ENCODE measurements around the gene CWC27. TPM values are rescaled to one million over a fixed set of nuclear protein-coding genes. Genes with fewer than 3 reads are reported as not detected.
A peak's percentile ranks its signal among the peaks of the same experiment; 100 is the strongest.

Gene CWC27
- total and polyA plus RNA-seq, 2 donors from 2014 or later: 16.5 to 17.3 TPM

DNA sequence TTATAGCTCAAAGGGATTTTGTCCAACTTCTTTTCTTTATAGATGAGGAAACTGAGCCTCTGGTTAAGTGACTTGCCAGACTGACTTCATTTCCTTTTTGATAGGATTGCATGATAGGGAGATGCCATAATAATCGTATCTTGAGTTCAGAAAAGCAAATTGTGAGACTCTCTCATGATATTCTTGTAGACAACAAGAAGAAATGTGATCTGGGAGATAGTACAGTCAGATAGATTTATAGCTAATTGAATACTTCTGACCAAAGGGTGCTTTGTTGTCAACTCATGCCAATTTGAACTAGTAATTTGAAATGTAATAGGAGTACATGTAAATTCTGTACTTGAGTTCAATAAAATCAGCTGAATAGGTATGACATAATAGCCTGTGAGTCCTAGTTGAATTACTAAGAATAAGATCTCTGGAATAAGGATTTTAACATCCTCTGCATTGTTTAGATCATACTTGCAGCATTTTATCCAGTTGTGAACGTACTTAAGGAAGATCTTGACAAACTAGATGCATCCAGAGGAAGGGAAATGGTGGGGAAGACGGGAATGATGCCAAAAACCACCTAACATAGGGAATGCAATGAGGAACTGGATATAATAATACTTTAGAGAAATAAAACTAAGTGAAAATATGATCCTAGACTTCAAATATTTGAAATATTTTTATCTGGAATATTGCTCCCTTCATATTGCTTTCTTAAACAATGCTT is 25.5 kb downstream of the CWC27 start:
- FAIRE-seq: no peak
- intact Hi-C loops (cut with DNase I): no loop called here
- H3K27ac ChIP-seq (ENCODE audit: low read depth in 2 of 2, low read length in 2 of 2): no peak overlapping the region
- no peak overlapping the region for H3K9ac ChIP-seq (ENCODE audit: low read length in 3 of 3)
- H3K4me3 ChIP-seq (ENCODE audit: low read length in 3 of 3): no peak overlapping the region
- no peak for DNase-seq
- H3K4me1 ChIP-seq (ENCODE audit: control insufficient read depth in 2 of 3, insufficient read depth in 2 of 3, low read depth in 1 of 3, low read length in 3 of 3): peaks cover 0 to 9% (median 0%) of the 10 kb centered on the region in 3 donors
- no peaks in the 10 kb centered on the region for H3K9me3 ChIP-seq (ENCODE audit: control insufficient read depth in 2 of 3, insufficient read depth in 1 of 3, low read length in 3 of 3)
- H3K36me3 ChIP-seq (ENCODE audit: control insufficient read depth in 2 of 3, insufficient read depth in 3 of 3, low read length in 3 of 3): no peaks in the 10 kb centered on the region
- TF ChIP-seq, protein P1, sequence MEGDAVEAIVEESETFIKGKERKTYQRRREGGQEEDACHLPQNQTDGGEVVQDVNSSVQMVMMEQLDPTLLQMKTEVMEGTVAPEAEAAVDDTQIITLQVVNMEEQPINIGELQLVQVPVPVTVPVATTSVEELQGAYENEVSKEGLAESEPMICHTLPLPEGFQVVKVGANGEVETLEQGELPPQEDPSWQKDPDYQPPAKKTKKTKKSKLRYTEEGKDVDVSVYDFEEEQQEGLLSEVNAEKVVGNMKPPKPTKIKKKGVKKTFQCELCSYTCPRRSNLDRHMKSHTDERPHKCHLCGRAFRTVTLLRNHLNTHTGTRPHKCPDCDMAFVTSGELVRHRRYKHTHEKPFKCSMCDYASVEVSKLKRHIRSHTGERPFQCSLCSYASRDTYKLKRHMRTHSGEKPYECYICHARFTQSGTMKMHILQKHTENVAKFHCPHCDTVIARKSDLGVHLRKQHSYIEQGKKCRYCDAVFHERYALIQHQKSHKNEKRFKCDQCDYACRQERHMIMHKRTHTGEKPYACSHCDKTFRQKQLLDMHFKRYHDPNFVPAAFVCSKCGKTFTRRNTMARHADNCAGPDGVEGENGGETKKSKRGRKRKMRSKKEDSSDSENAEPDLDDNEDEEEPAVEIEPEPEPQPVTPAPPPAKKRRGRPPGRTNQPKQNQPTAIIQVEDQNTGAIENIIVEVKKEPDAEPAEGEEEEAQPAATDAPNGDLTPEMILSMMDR (IDR thresholded peaks at IDR 0.05; ENCODE audit: borderline replicate concordance, extremely low read depth, insufficient read depth): no peak
- no peaks in the 10 kb centered on the region for H3K27me3 ChIP-seq (ENCODE audit: control insufficient read depth, insufficient read depth, low read length)

DNA sequence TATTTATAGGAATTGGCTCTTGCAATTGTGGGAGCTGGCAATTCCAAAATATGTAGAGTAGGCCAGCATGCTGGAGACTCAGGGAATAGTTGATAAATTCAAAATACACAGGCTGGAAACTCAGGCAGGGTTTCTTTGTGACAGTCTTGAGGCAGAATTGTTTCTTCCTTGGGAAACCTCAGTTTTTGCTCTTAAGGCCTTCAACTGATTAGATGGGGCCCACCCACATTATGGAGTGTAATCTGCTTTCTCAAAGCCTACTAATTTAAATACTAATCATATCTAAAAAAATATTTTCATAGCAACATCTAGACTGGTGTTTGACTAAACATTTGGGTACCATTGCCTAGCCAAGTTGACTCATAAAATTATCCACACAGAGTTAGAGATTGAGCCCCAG is 27.6 kb downstream of the CWC27 start:
- intact Hi-C loops (cut with DNase I): no loop called here
- FAIRE-seq (no peak), DNase-seq (no peak)
- TF ChIP-seq, protein P1 (IDR thresholded peaks at IDR 0.05; ENCODE audit: borderline replicate concordance, extremely low read depth, insufficient read depth): no peak
- Histone ChIP-seq H3K36me3 (ENCODE audit: control insufficient read depth in 2 of 3, insufficient read depth in 3 of 3, low read length in 3 of 3) (no peaks in the 10 kb centered on the region), H3K9ac (ENCODE audit: low read length in 3 of 3) (no peak overlapping the region), H3K4me3 (ENCODE audit: low read length in 3 of 3) (no peak overlapping the region), H3K9me3 (ENCODE audit: control insufficient read depth in 2 of 3, insufficient read depth in 1 of 3, low read length in 3 of 3) (no peaks in the 10 kb centered on the region), H3K4me1 (ENCODE audit: control insufficient read depth in 2 of 3, insufficient read depth in 2 of 3, low read depth in 1 of 3, low read length in 3 of 3) (peaks cover 0 to 9% (median 0%) of the 10 kb centered on the region in 3 donors), H3K27ac (ENCODE audit: low read depth in 2 of 2, low read length in 2 of 2) (no peak overlapping the region), H3K27me3 (ENCODE audit: control insufficient read depth, insufficient read depth, low read length) (no peaks in the 10 kb centered on the region)

DNA sequence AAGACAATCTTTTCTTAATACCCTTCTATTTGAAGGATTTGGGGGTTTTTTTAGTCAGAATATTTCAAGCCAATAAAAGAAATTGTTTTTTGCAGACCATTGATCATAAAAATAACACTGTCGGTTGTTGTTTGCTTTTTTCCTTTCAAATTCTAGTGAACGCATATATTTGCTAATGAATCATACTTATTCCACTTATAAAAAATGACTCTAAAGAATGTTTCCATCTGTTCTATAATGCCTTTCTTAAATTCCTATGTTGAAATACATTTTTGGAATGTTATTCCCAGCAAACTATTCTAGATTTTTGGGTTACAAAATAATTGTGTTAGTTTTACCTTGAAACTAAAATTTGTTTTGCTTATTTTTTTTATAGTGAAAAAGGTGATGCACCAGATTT is 32.2 kb downstream of the CWC27 start:
- H3K4me1 ChIP-seq (ENCODE audit: control insufficient read depth in 2 of 3, insufficient read depth in 2 of 3, low read depth in 1 of 3, low read length in 3 of 3): no peaks in the 10 kb centered on the region
- no peaks in the 10 kb centered on the region for H3K27me3 ChIP-seq (ENCODE audit: control insufficient read depth, insufficient read depth, low read length)
- no peak overlapping the region for H3K9ac ChIP-seq (ENCODE audit: low read length in 3 of 3)
- intact Hi-C loops (cut with DNase I): no loop called here
- no peak overlapping the region for H3K4me3 ChIP-seq (ENCODE audit: low read length in 3 of 3)
- no peaks in the 10 kb centered on the region for H3K9me3 ChIP-seq (ENCODE audit: control insufficient read depth in 2 of 3, insufficient read depth in 1 of 3, low read length in 3 of 3)
- peak; percentile 94 for FAIRE-seq
- TF ChIP-seq, protein P1 (IDR thresholded peaks at IDR 0.05; ENCODE audit: borderline replicate concordance, extremely low read depth, insufficient read depth): no peak
- no peak overlapping the region for H3K27ac ChIP-seq (ENCODE audit: low read depth in 2 of 2, low read length in 2 of 2)
- DNase-seq: no peak
- H3K36me3 ChIP-seq (ENCODE audit: control insufficient read depth in 2 of 3, insufficient read depth in 3 of 3, low read length in 3 of 3): peaks cover 0 to 2% (median 0%) of the 10 kb centered on the region in 3 donors

Measured in kidney (tissue), 14 donors.